Natural killer cell treated with Interleukin-12 subunit alpha and Interleukin-12 subunit beta and Interleukin-15 and Interleukin-18, amount 100 ng/mL, for 72 hours (primary cell): ENCODE results near the gene TRAM2. TPM values are rescaled to one million over a fixed set of nuclear protein-coding genes. Genes with fewer than 3 reads are reported as not detected.
A peak's percentile ranks its signal among the peaks of the same experiment; 100 is the strongest.

Experiments
- ATAC-seq, 2 donors: fragments of 150-1000 bp; cut with Tn5 transposase in 1 of 2; sonication (Bioruptor Pico), chemical (Tn5 transposase) in 1 of 2; 2 replicates each; pipeline ENCODE4 v1.10.0; 2021
- DNase-seq: peaks from one replicate; pipeline ENCODE4 v3.0.0; 2022; ENCODE audit warnings: low spot score
- H3K27ac Mint-ChIP-seq, 2 donors: 1 replicate in 1 of 2; 2 replicates in 1 of 2; pipeline ENCODE4 v1.8.0; 2022; ENCODE audit warnings: mixed read lengths in 2 of 2, mild to moderate bottlenecking in 1 of 2, moderate library complexity in 1 of 2
- H3K27me3 Mint-ChIP-seq, 2 donors: 1 replicate in 1 of 2; 2 replicates in 1 of 2; pipeline ENCODE4 v1.8.0; 2022; ENCODE audit warnings: mixed read lengths in 2 of 2
- H3K36me3 Mint-ChIP-seq: one replicate; pipeline ENCODE4 v1.8.0; 2022; ENCODE audit warnings: mixed read lengths
- H3K4me1 Mint-ChIP-seq, 2 donors: 1 replicate in 1 of 2; 2 replicates in 1 of 2; pipeline ENCODE4 v1.8.0; 2022; ENCODE audit warnings: low read depth in 2 of 2, mixed read lengths in 2 of 2, mild to moderate bottlenecking in 1 of 2
- H3K4me3 Mint-ChIP-seq: one replicate; pipeline ENCODE4 v1.8.0; 2022; ENCODE audit warnings: mixed read lengths
- H3K9me3 Mint-ChIP-seq: 2 replicates; pipeline ENCODE4 v1.8.0; 2022; ENCODE audit warnings: mixed read lengths
- total RNA-seq, 2 donors: library from RNA; stranded (reverse); gene quantifications; one replicate each; pipeline ENCODE4 v1.2.3, GENCODE V29; 2022

Gene TRAM2
- total RNA-seq, 2 donors from 2014 or later, result 2.5 to 9.0 TPM

GRCh38 chr6:52543729-52544601, 32.9 kb downstream of the TRAM2 start:
- ATAC-seq, result no peak
- Mint-ChIP-seq H3K4me1 (peaks cover 30 to 34% of the 10 kb centered on the region in 2 donors), H3K9me3 (no peaks in the 10 kb centered on the region), H3K4me3 (no peak overlapping the region), H3K27ac (no peak overlapping the region), H3K27me3 (no peaks in the 10 kb centered on the region), H3K36me3 (no peaks in the 10 kb centered on the region)
- no peak for DNase-seq

GRCh38 chr6:52543262-52543661, 33.6 kb downstream of the TRAM2 start:
- Mint-ChIP-seq H3K9me3 (no peaks in the 10 kb centered on the region), H3K4me3 (no peak overlapping the region), H3K4me1 (peaks cover 32% of the 10 kb centered on the region in 2 donors), H3K27ac (no peak overlapping the region), H3K27me3 (no peaks in the 10 kb centered on the region), H3K36me3 (no peaks in the 10 kb centered on the region)
- no peak for DNase-seq
- ATAC-seq, result no peak

- H3K27ac Mint-ChIP-seq, result no peak overlapping the region
- no peaks in the 10 kb centered on the region for H3K9me3 Mint-ChIP-seq
- no peaks in the 10 kb centered on the region for H3K36me3 Mint-ChIP-seq
- peaks cover 34 to 36% of the 10 kb centered on the region in 2 donors for H3K4me1 Mint-ChIP-seq
- H3K4me3 Mint-ChIP-seq, result no peak overlapping the region
- no peak for DNase-seq
- ATAC-seq, result no peak
- H3K27me3 Mint-ChIP-seq, result no peaks in the 10 kb centered on the region
Observed at GRCh38 chr6:52541135-52541534, 35.7 kb downstream of the TRAM2 start.

GRCh38 chr6:52540286-52540902, 36.5 kb downstream of the TRAM2 start:
- DNase-seq, result no peak
- Mint-ChIP-seq H3K9me3 (no peaks in the 10 kb centered on the region), H3K27me3 (no peaks in the 10 kb centered on the region), H3K36me3 (no peaks in the 10 kb centered on the region), H3K4me3 (no peak overlapping the region), H3K4me1 (peaks cover 34 to 40% of the 10 kb centered on the region in 2 donors), H3K27ac (no peak overlapping the region)
- no peak for ATAC-seq

- Mint-ChIP-seq H3K27ac (no peak overlapping the region), H3K4me3 (no peak overlapping the region), H3K27me3 (no peaks in the 10 kb centered on the region), H3K4me1 (peaks cover 40 to 47% of the 10 kb centered on the region in 2 donors), H3K36me3 (no peaks in the 10 kb centered on the region), H3K9me3 (no peaks in the 10 kb centered on the region)
- DNase-seq (no peak), ATAC-seq (no peak)
Observed at GRCh38 chr6:52539607-52540006, 37.3 kb downstream of the TRAM2 start.

- no peak overlapping the region for H3K4me3 Mint-ChIP-seq
- no peak overlapping the region for H3K27ac Mint-ChIP-seq
- no peaks in the 10 kb centered on the region for H3K27me3 Mint-ChIP-seq
- no peak for ATAC-seq
- H3K9me3 Mint-ChIP-seq, result no peaks in the 10 kb centered on the region
- no peak for DNase-seq
- H3K36me3 Mint-ChIP-seq, result no peaks in the 10 kb centered on the region
- peaks cover 42 to 47% of the 10 kb centered on the region in 2 donors for H3K4me1 Mint-ChIP-seq
Observed at GRCh38 chr6:52538901-52539354, 37.9 kb downstream of the TRAM2 start.

GRCh38 chr6:52538252-52538900, 38.5 kb downstream of the TRAM2 start:
- Mint-ChIP-seq H3K27ac (peak overlapping the region; percentile 26 to 30), H3K4me3 (no peak overlapping the region), H3K36me3 (no peaks in the 10 kb centered on the region), H3K4me1 (peaks cover 42 to 47% of the 10 kb centered on the region in 2 donors), H3K27me3 (no peaks in the 10 kb centered on the region), H3K9me3 (no peaks in the 10 kb centered on the region)
- DNase-seq (no peak), ATAC-seq (no peak)

- Mint-ChIP-seq H3K4me3 (peak overlapping the region; percentile 62), H3K36me3 (no peaks in the 10 kb centered on the region)
- peak; percentile 38 to 69 for ATAC-seq
Observed at GRCh38 chr6:52537001-52537753, 39.7 kb downstream of the TRAM2 start.

GRCh38 chr6:52536424-52536916, 40.4 kb downstream of the TRAM2 start:
- H3K27me3 Mint-ChIP-seq, result no peaks in the 10 kb centered on the region
- ATAC-seq (no peak), DNase-seq (no peak)
- H3K4me3 Mint-ChIP-seq, result no peak overlapping the region
- peaks cover 42 to 49% of the 10 kb centered on the region in 2 donors for H3K4me1 Mint-ChIP-seq
- no peaks in the 10 kb centered on the region for H3K36me3 Mint-ChIP-seq
- no peak overlapping the region for H3K27ac Mint-ChIP-seq
- no peaks in the 10 kb centered on the region for H3K9me3 Mint-ChIP-seq

More at GRCh38 chr6:52537001-52537753, 39.7 kb downstream of the TRAM2 start:
- no peaks in the 10 kb centered on the region for H3K9me3 Mint-ChIP-seq
- no peak for DNase-seq
- H3K27me3 Mint-ChIP-seq, result no peaks in the 10 kb centered on the region
- H3K4me1 Mint-ChIP-seq, result peaks cover 42 to 47% of the 10 kb centered on the region in 2 donors
- H3K27ac Mint-ChIP-seq, result peak overlapping the region; percentile 26 to 30

- Mint-ChIP-seq H3K27me3 (no peaks in the 10 kb centered on the region), H3K9me3 (no peaks in the 10 kb centered on the region), H3K27ac (peak overlapping the region; percentile 31 to 72), H3K4me3 (peak overlapping the region; percentile 59), H3K4me1 (peaks cover 42 to 50% of the 10 kb centered on the region in 2 donors), H3K36me3 (no peaks in the 10 kb centered on the region)
- no peak for ATAC-seq
- DNase-seq, result no peak
Observed at GRCh38 chr6:52535711-52536423, 41.0 kb downstream of the TRAM2 start.

GRCh38 chr6:52534966-52535390, 41.9 kb downstream of the TRAM2 start:
- ATAC-seq (peak; percentile 58 to 79), DNase-seq (no peak)
- Mint-ChIP-seq H3K9me3 (no peaks in the 10 kb centered on the region), H3K27ac (peak overlapping the region; percentile 31 to 72), H3K27me3 (no peaks in the 10 kb centered on the region), H3K36me3 (no peaks in the 10 kb centered on the region), H3K4me3 (peak overlapping the region; percentile 59), H3K4me1 (peaks cover 40 to 48% of the 10 kb centered on the region in 2 donors)

GRCh38 chr6:52534363-52534762, 42.5 kb downstream of the TRAM2 start:
- DNase-seq (no peak), ATAC-seq (no peak)
- Mint-ChIP-seq H3K27ac (peak overlapping the region in 1 of 2 donors; percentile 72), H3K4me3 (no peak overlapping the region), H3K9me3 (no peaks in the 10 kb centered on the region), H3K27me3 (no peaks in the 10 kb centered on the region), H3K36me3 (no peaks in the 10 kb centered on the region), H3K4me1 (peaks cover 35 to 43% of the 10 kb centered on the region in 2 donors)
